ENCODE results near the gene JMJD1C. TPM values are rescaled to one million over a fixed set of nuclear protein-coding genes. Genes with fewer than 3 reads are reported as not detected.

JMJD1C gene
- total RNA-seq, 2 experiments from 2014 or later, result 99.2 to 118 TPM

DNA sequence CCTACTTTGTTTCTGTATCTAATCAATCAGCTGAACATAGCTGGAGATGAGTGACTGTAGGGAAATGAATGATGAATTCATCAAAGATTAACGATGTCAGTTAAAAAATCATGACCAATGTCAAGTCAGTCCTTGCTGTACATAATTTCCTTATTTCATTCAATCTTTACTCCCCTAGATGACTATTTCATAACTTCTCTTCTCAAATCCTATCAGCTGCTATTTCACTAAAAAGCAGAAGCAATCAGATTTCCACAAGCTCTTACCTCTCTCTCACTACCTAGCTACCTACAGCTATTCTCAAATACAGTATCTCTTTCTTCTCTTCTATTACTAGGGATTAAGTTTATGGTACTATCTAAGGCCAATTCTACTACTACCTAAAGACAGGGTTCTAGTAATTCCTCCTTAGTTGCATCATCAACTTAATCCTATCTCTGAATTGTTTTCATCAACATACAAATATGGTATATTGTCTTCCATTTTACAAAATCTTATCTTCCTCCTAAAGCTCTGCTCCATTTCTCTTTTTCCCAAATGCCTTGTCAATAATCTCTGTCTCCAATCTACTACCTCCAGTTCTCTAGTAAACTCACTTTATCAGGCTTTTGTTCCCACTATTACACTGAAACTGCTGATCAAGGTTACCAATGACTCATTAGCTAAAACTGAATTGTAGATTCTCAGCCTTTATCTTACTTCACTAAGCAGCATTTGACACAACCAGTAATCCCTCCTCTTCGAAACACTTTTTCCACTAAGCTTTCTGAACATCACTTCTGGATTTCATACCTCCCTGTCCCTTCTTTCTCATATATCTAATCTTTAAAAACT is 28.4 kb downstream of the JMJD1C start:
- POLR2A ChIA-PET, result interaction anchor here (0.6 to 0.8 kb wide), 3 partner anchors 9 to 113 kb away, joined by 4 to 5 read pairs (median 5); no protein-coding TSS in a partner anchor
- Histone ChIP-seq H3K4me3 (ENCODE audit: low read depth, low read length, poor library complexity, severe bottlenecking) (no peak overlapping the region), H3K9me3 (ENCODE audit: low read length) (no peaks in the 10 kb centered on the region), H4K20me1 (ENCODE audit: insufficient read depth, low read length) (no peaks in the 10 kb centered on the region), H3K27ac (ENCODE audit: low read depth, low read length, poor library complexity, severe bottlenecking) (no peak overlapping the region), H2AFZ (ENCODE audit: low read length) (no peak overlapping the region), H3K4me1 (ENCODE audit: insufficient read depth, low read length, poor library complexity, severe bottlenecking) (no peaks in the 10 kb centered on the region), H3K79me2 (ENCODE audit: insufficient read depth, low read depth, low read length) (no peaks in the 10 kb centered on the region), H3K4me2 (ENCODE audit: low read length) (no peak overlapping the region), H3K9me2 (ENCODE audit: insufficient read depth, low read length) (no peaks in the 10 kb centered on the region), H3K36me3 (ENCODE audit: insufficient read depth, low read length) (no peaks in the 10 kb centered on the region)
- CTCF ChIA-PET (ENCODE audit: unreplicated experiment), result no interaction called here
- no TSS peak for BruUV-seq (replicated peaks)
- no peak for DNase-seq (ENCODE audit: low spot score)
- intact Hi-C loops (cut with micrococcal nuclease; ENCODE audit: unreplicated experiment), result no loop called here
- TF ChIP-seq, protein P1, sequence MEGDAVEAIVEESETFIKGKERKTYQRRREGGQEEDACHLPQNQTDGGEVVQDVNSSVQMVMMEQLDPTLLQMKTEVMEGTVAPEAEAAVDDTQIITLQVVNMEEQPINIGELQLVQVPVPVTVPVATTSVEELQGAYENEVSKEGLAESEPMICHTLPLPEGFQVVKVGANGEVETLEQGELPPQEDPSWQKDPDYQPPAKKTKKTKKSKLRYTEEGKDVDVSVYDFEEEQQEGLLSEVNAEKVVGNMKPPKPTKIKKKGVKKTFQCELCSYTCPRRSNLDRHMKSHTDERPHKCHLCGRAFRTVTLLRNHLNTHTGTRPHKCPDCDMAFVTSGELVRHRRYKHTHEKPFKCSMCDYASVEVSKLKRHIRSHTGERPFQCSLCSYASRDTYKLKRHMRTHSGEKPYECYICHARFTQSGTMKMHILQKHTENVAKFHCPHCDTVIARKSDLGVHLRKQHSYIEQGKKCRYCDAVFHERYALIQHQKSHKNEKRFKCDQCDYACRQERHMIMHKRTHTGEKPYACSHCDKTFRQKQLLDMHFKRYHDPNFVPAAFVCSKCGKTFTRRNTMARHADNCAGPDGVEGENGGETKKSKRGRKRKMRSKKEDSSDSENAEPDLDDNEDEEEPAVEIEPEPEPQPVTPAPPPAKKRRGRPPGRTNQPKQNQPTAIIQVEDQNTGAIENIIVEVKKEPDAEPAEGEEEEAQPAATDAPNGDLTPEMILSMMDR (conservative IDR thresholded peaks at IDR 0.05; ENCODE audit: low read length), result no peak
- TF ChIP-seq EZH2phosphoT487 (IDR thresholded peaks at IDR 0.05; ENCODE audit: borderline replicate concordance, low read depth, low read length), result no peak

DNA sequence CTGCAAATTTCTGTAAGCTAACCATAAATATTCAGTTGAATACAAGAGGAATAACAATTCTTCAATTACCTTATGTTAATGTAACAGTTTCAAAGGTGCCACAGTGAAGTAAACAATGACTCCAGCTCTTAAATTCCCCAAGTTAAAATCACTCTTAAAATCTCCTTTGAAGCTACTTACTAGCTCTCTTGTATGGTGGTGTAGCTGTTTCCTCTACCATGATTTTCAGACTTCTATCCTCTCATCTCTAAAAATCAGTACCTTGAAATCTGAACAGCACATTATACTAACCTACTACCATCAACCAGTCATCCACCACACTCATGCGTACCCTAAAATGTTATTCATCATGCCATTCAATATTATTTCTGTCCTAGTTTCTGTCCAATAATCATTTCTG is 29.6 kb downstream of the JMJD1C start:
- H3K4me2 ChIP-seq (ENCODE audit: low read length), result no peak overlapping the region
- no peaks in the 10 kb centered on the region for H3K36me3 ChIP-seq (ENCODE audit: insufficient read depth, low read length)
- ChIA-PET CTCF (ENCODE audit: unreplicated experiment) (no interaction called here), POLR2A (no interaction called here)
- no peaks in the 10 kb centered on the region for H3K4me1 ChIP-seq (ENCODE audit: insufficient read depth, low read length, poor library complexity, severe bottlenecking)
- no peaks in the 10 kb centered on the region for H3K9me2 ChIP-seq (ENCODE audit: insufficient read depth, low read length)
- no TSS peak for BruUV-seq (replicated peaks)
- H3K27ac ChIP-seq (ENCODE audit: low read depth, low read length, poor library complexity, severe bottlenecking), result no peak overlapping the region
- H3K4me3 ChIP-seq (ENCODE audit: low read depth, low read length, poor library complexity, severe bottlenecking), result no peak overlapping the region
- no peak for TF ChIP-seq EZH2phosphoT487 (IDR thresholded peaks at IDR 0.05; ENCODE audit: borderline replicate concordance, low read depth, low read length)
- TF ChIP-seq, protein P1 (conservative IDR thresholded peaks at IDR 0.05; ENCODE audit: low read length), result no peak
- intact Hi-C loops (cut with micrococcal nuclease; ENCODE audit: unreplicated experiment), result no loop called here
- no peaks in the 10 kb centered on the region for H3K9me3 ChIP-seq (ENCODE audit: low read length)
- DNase-seq (ENCODE audit: low spot score), result no peak
- no peaks in the 10 kb centered on the region for H3K79me2 ChIP-seq (ENCODE audit: insufficient read depth, low read depth, low read length)
- H2AFZ ChIP-seq (ENCODE audit: low read length), result no peak overlapping the region
- no peaks in the 10 kb centered on the region for H4K20me1 ChIP-seq (ENCODE audit: insufficient read depth, low read length)
